NCI-H1436 treated with DMSO at 0.1 percent for 48 hours (cell line): Measurements from ENCODE around the gene SNURF.
"Not testable (repeated sequence)": the region's sequence is repeated elsewhere in the genome, so short reads cannot be mapped to it uniquely, and the experiment has no call there.

Source experiments
- DNase-seq: peaks from one replicate; lab custom pipeline; 2025; lab: John Stamatoyannopoulos, UW

SNURF gene

GRCh38 chr15:24954783-24955530, at the start of gene SNURF, which contains the start of gene SNRPN:
SNURF (plus strand) TSS chr15:24954987; CDS start chr15:24955049, 62 bp downstream.
SNRPN (plus strand) TSS chr15:24954987; CDS start chr15:24974454, 19,467 bp downstream.
- no peak for DNase-seq

DNA sequence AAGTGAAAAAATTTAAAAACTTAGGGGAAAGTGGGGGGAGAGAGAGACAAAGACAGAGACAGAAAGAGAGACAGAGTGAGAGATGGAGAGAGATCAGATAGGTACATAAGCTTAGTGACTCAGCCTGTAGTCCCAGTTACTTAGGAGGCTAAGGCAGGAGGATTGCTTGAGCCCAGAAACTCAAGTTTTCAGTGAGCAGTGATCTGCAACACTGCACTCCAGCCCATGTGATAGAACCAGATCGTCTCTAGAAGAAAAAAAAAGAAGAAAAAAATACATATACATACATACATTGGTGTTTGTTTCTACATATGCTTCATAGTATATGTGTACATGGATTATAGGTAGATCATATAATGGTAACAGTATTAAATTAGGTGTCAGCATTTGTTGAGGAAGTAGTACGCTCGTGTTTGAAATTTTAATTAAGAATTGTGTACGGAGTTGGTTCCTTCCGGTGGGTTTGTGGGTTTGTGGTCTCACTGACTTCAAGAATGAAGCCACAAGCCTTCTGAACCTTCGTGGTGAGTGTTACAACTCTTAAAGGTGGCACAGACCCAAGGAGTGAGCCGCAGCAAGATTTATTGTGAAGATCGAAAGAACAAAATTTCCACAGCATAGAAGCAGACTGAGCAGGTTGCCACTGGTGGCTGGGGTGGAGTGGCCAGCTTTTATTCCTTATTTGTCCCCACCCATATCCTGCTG, 38.3 kb upstream of the SNURF start:
- DNase-seq: no peak

DNA sequence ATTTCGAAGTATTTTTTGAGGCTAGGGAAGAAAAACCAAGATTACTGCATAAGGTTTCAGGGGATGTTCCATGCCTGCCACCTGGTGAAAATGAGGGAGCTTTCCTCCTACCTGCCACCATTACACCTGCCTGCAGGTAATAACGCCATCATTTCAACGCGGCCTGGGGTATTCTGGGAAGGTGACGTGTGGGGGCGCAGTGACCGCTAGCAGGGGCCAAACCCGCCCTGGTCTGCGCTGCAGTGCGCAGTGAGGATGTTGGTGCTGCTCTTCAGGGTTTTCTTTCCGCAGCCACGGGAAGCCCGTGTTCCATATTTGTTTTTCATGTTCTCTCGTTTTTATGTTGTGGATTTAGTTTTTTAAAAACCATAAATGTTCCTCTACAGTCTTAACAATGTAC, 37.4 kb upstream of the SNURF start:
- DNase-seq: no peak

GRCh38 chr15:24919446-24919845, 35.3 kb upstream of the SNURF start:
- no peak for DNase-seq

DNA sequence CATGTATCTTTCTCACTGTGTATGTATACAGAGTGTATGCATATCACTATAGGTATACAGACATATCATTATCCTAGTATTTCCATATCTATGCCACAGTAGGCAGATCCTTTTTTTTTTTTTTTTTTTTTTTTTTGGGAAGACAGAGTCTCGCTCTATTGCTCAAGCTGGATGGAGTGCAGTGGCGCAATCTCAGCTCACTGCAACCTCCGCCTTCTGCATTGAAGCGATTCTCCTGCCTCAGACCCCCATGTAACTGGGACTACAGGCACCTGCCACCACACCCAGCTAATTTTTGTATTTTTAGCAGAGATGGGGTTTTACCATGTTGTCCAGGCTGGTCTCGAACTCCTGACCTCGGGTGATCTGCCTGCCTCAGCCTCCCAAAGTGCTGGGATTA, 32.0 kb upstream of the SNURF start:
- not testable (repeated sequence) for DNase-seq

- no peak for DNase-seq
Measured at GRCh38 chr15:24924153-24924552, 30.6 kb upstream of the SNURF start.

DNA sequence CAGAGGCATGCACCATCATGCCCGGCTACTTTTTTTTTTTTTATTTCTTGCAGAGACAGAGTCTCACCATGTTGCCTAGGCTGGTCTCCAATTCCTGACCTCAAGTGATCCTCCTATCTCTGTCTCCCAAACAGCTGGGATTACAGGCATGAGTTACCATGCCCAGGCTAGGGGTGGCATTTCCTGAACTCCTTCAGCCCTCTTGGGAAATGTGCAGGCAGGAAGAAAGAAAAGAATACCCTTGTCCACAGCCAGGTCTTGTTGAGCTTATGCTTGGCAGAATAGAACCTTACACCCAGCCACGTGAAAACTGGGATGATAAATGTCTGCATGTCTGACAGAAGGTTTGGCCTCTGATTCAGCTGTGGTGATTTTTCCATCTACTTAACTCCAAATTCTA, 30.2 kb upstream of the SNURF start:
- DNase-seq: no peak

DNA sequence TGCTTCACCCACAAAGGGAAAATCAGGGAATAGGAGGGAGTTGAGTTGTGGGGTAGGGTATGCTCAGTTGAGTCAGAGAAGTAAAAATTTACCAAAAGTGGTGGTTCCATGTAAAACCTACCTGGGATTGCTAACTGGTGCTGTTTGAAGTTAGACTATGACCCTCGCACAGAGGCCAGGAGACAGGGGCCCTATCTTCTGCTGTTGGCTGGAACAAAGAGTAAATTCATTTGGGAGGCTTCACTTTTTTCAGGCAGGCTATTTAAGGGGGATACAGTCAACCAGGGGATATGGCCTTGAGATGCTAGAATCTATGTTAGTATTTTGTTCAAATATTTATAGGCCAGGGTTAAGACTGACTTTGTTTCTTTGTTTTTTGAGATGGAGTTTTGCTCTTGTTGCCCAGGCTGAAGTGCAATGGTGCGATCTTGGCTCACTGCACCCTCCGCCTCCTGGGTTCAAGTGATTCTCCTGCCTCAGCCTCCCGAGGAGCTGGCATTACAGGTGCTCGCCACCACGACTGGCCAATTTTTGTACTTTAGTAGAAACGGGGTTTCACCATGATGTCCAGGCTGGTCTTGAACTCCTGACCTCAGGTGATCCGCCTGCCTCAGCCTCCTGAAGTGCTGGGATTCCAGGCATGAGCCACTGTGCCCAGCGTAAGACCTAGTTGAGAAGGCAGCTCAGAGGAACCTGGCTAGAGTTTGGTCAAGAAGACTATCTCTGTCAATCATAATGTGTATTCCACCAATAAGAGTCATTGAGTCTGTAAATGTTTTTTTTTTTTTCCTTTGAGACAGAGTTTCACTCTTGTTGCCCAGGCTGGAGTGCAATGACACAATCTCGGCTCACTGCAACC, 22.7 kb upstream of the SNURF start:
- DNase-seq: not testable (repeated sequence)

GRCh38 chr15:24933716-24934115, 21.1 kb upstream of the SNURF start:
- DNase-seq: no peak

- not testable (repeated sequence) for DNase-seq
Measured at GRCh38 chr15:24938224-24938623, 16.6 kb upstream of the SNURF start.

GRCh38 chr15:24940236-24940635, 14.6 kb upstream of the SNURF start:
- no peak for DNase-seq

DNA sequence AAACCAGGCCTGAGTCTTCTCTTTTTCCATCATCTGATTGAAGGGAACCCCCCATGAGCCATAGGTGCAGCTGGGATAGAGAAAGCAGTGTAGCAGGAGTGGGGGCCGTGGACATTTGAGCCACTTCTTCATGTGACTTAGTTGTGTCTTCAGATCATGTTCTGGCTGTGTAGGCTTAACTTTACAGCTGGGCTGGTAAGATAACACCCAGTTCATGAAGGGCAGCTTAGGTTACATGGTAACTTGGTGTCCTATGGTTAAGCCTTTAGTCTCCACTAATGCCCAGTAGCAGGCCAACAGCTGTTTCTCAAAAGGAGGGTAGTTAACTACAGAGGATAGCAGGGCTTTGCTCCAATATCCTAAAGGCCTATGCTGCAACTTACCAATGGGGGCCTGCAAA, 11.4 kb upstream of the SNURF start:
- DNase-seq: no peak

DNA sequence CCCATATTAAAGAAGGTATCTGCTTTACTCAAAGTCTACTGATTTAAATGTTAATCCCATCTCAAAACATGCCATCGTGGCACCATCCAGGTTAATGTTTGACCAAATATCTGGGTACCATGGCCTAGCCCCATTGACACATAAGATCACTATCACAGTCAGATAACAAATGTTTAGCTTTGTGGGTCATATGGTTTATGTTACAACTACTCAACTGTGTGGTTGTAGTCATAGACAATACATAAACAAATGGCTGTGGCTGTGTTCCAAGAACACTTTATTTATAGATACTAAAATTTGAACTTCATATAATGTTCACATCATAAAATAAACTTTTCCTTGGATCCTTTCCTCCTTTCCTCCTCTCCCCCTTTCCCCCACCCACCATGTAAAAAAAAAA, 9.8 kb upstream of the SNURF start:
- no peak for DNase-seq

- DNase-seq: no peak
Measured at GRCh38 chr15:24945711-24946110, 9.1 kb upstream of the SNURF start.

- no peak for DNase-seq
Measured at GRCh38 chr15:24948495-24948894, 6.3 kb upstream of the SNURF start.

DNA sequence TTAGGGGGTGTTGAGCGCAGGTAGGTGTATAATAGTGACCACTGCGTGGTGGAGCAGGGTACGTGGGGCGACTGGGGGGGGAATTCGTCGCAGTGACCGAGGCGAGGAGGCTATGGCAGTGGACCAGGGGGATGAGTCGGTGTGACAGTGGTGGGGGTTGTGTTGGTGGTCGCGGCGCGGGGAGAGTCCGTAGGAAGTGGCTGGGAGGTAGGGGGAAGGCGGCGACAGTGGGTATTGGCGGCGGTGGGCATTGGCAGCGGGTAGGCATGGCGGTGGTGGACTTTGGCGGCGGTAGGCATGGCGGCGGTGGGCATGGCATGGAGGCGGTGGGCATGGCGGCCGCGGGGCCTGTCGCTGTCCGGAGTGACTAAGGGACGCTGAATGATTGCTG, 739 bp downstream of the SNURF start:
- DNase-seq: no peak

DNA sequence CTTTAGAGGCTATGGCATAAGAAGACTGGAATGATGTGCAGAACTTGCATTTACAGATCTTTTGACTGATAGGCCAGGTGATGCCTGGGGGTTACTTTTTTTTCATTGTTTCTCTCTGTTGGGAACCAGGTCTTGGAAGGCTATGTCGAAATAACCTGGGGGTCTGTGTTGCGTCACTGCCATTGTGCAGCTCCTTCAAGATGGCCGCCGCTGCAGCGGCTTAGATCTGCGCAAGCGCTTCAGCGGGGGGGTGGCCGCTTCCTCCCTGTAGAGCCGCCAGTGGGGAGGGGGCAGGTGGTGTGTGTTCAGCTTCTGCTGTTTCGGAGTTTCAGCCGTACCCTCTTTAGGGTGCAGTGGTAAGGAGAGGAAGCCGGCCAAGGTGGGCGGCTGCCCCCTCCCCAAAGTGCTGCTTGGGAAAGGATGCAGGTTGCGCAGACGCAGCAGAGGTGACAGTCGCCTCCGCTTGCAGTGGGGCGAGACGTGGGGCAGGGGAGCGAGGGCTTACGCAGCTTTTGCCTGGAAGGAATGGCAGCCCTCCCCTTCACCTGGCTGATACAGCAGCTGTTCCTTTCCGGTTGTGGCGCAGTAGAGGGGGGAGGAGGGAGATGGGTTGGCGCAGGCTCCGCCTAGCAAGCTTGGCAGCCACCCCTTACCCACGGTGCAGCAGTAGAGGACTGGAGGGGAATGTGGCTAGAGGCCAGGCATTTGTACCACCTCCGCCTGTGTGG, 1.5 kb downstream of the SNURF start:
- peak; percentile 28 for DNase-seq

DNA sequence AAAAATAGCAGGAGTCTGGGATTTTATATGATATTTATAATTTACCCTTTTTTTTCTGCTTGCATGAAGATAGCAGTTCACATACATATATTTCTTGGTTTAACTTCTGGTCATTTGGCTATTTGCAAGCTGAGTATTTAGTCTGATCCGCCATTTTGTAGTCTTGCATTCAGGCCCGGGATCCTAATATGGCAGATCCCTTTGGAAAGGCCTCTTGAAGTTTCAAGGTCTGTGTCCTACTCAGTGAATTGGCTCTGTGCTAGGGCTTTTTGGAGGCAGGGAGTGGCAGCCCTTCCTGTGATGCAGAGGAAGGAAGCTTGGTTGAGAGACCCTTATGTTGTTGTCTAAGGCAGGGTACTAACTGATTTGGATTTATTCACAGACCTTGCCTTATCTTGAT, 2.9 kb downstream of the SNURF start:
- DNase-seq: no peak

- DNase-seq: no peak
Measured at GRCh38 chr15:24961967-24962366, 7.2 kb downstream of the SNURF start.

GRCh38 chr15:24962880-24963279, 8.1 kb downstream of the SNURF start:
- no peak for DNase-seq

DNA sequence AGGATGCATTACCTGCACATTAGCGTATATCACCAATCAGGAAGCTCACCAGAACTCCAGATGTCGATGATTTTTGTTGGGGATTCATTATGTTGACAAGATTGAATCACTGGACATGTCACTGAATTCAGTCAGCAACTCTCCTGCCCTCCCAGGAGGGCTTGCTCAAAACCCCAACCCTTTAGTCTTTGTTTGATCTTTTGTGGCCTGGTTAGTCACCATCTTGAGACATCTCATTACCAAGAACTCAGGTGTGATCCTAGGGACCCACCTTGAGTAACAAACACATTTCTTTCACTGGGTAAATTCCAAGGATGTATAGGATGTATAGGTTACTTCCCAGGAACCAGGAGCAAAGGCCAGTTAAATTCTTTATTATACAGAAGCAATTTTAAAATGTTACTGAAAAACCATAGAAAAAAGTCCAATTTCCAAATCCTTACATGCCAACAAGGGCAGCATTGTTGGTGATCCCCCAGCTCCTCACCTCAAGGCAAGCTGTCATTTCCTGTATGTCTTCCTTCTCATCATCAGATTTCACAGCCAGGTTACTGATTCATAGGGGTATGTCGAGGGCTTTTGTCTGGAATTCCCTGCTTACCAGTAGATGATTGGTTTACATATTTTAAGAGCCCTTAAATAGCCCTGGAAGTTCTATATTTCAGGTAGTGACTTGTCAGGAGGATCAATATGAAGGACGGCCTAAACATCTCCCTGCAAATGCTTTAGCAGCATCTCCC, 11.7 kb downstream of the SNURF start:
- no peak for DNase-seq
